Type B pancreatic cell (in vitro differentiated cells): ENCODE measurements around the gene CHD1. TPM values are rescaled to one million over a fixed set of nuclear protein-coding genes. Genes with fewer than 3 reads are reported as not detected.
"Not testable (repeated sequence)": the region's sequence is repeated elsewhere in the genome, so short reads cannot be mapped to it uniquely, and the experiment has no call there.

Experiments used
- DNase-seq: peaks from one replicate; pipeline ENCODE4 v3.0.0; 2021; ENCODE audit warnings: mixed read lengths; ENCODE audit not compliant: unreplicated experiment; ENCODE audit errors: extremely low spot score
- H3K27ac Mint-ChIP-seq: 2 replicates; pipeline ENCODE4 v1.8.0; 2021; ENCODE audit warnings: mild to moderate bottlenecking, mixed read lengths
- H3K27me3 Mint-ChIP-seq: 2 replicates; pipeline ENCODE4 v1.8.0; 2021; ENCODE audit warnings: mixed read lengths
- H3K36me3 Mint-ChIP-seq: 2 replicates; pipeline ENCODE4 v1.8.0; 2021; ENCODE audit warnings: mixed read lengths
- H3K4me1 Mint-ChIP-seq: one replicate; pipeline ENCODE4 v1.8.0; 2021; ENCODE audit warnings: mixed read lengths; ENCODE audit not compliant: unreplicated experiment
- H3K4me3 Mint-ChIP-seq: 2 replicates; pipeline ENCODE4 v1.8.0; 2021; ENCODE audit warnings: mild to moderate bottlenecking, mixed read lengths
- H3K9me3 Mint-ChIP-seq: 2 replicates; pipeline ENCODE4 v1.8.0; 2021; ENCODE audit warnings: mixed read lengths
- total RNA-seq: library from RNA; stranded (reverse); gene quantifications from 2 replicates; pipeline ENCODE4 v1.2.1, GENCODE V29; 2021; ENCODE audit warnings: low replicate concordance
- TF ChIP-seq, protein P1 (sequence below): fragments of 200-600 bp; sonication (generic); conservative IDR thresholded peaks from 2 replicates; pipeline ENCODE4 v1.5.0; 2021; ENCODE audit warnings: antibody characterized with exemption, mild to moderate bottlenecking

The CHD1 gene
- total RNA-seq, 1 donor from 2014 or later: 56.2 TPM

- Mint-ChIP-seq H3K27ac (no peak overlapping the region), H3K4me3 (no peak overlapping the region), H3K36me3 (peaks cover 5% of the 10 kb centered on the region), H3K4me1 (no peaks in the 10 kb centered on the region), H3K27me3 (no peaks in the 10 kb centered on the region), H3K9me3 (peaks cover 8% of the 10 kb centered on the region)
- TF ChIP-seq, protein P1, sequence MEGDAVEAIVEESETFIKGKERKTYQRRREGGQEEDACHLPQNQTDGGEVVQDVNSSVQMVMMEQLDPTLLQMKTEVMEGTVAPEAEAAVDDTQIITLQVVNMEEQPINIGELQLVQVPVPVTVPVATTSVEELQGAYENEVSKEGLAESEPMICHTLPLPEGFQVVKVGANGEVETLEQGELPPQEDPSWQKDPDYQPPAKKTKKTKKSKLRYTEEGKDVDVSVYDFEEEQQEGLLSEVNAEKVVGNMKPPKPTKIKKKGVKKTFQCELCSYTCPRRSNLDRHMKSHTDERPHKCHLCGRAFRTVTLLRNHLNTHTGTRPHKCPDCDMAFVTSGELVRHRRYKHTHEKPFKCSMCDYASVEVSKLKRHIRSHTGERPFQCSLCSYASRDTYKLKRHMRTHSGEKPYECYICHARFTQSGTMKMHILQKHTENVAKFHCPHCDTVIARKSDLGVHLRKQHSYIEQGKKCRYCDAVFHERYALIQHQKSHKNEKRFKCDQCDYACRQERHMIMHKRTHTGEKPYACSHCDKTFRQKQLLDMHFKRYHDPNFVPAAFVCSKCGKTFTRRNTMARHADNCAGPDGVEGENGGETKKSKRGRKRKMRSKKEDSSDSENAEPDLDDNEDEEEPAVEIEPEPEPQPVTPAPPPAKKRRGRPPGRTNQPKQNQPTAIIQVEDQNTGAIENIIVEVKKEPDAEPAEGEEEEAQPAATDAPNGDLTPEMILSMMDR: no peak
- DNase-seq: no peak
Observed at GRCh38 chr5:98962587-98962986, 33.8 kb upstream of the CHD1 start.

- no peak overlapping the region for H3K4me3 Mint-ChIP-seq
- H3K9me3 Mint-ChIP-seq: peaks cover 1% of the 10 kb centered on the region
- no peaks in the 10 kb centered on the region for H3K27me3 Mint-ChIP-seq
- TF ChIP-seq, protein P1: no peak
- H3K27ac Mint-ChIP-seq: no peak overlapping the region
- no peak for DNase-seq
- H3K4me1 Mint-ChIP-seq: no peaks in the 10 kb centered on the region
- H3K36me3 Mint-ChIP-seq: peaks cover 2% of the 10 kb centered on the region
Observed at GRCh38 chr5:98961665-98962344, 33.0 kb upstream of the CHD1 start.

DNA sequence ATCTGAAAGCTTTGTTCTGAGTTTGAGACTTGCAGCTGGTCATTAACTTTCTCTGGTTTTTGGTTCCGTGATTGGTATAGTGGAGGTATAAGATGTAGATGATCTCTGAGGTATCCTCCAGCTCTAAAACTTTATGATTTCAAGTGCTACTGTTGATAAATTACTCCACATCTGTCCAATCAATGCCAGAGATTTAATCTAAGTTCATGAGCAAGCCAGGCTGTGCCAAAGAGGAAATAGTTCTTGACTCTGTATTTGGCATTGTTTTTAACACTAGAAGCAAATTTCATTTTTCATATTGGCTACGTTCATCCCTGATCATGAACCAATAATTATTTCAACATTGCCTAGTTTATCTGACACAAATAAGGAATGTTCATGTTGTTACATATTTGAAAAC, 28.5 kb upstream of the CHD1 start:
- Mint-ChIP-seq H3K27me3 (no peaks in the 10 kb centered on the region), H3K9me3 (no peaks in the 10 kb centered on the region), H3K27ac (no peak overlapping the region), H3K36me3 (no peaks in the 10 kb centered on the region), H3K4me1 (no peaks in the 10 kb centered on the region), H3K4me3 (no peak overlapping the region)
- TF ChIP-seq, protein P1: no peak
- no peak for DNase-seq

- not testable (repeated sequence) for H3K9me3 Mint-ChIP-seq, DNase-seq, H3K4me3 Mint-ChIP-seq, H3K27ac Mint-ChIP-seq, H3K36me3 Mint-ChIP-seq, H3K4me1 Mint-ChIP-seq, H3K27me3 Mint-ChIP-seq
Observed at GRCh38 chr5:98955888-98956287, 27.1 kb upstream of the CHD1 start.

GRCh38 chr5:98955471-98955870, 26.7 kb upstream of the CHD1 start:
- not testable (repeated sequence) for DNase-seq, H3K36me3 Mint-ChIP-seq

GRCh38 chr5:98954392-98955028, 25.7 kb upstream of the CHD1 start:
- Mint-ChIP-seq H3K4me1 (no peaks in the 10 kb centered on the region), H3K27ac (no peak overlapping the region), H3K27me3 (no peaks in the 10 kb centered on the region), H3K36me3 (no peaks in the 10 kb centered on the region), H3K4me3 (no peak overlapping the region), H3K9me3 (no peaks in the 10 kb centered on the region)
- no peak for DNase-seq
- TF ChIP-seq, protein P1: no peak

More at GRCh38 chr5:98955471-98955870, 26.7 kb upstream of the CHD1 start:
- H3K27me3 Mint-ChIP-seq, H3K9me3 Mint-ChIP-seq, H3K4me1 Mint-ChIP-seq, H3K4me3 Mint-ChIP-seq, H3K27ac Mint-ChIP-seq: not testable (repeated sequence)
